ENCODE measurements around the gene CLEC4E.

Gene CLEC4E

DNA sequence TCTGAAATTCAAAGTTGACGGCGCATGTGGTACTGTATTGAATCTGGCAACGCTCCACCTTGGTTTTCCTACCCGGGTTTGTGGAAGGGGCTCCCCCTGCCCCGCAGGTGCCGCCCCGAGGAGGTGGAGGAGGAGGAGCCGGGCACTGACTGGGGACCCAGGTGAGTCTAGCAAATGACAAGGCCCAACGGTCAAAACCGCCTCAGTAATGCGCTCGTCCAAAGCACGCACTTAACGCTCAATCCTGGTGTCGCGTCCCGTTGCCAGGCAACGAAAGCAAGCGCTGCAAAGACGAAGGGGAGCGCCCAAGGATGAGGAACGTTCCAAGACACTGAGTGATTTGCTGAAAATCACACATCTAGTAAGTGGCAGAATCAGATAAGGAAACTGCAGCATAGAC, 24.0 kb upstream of the CLEC4E start:
- TF ChIP-seq, protein P1, sequence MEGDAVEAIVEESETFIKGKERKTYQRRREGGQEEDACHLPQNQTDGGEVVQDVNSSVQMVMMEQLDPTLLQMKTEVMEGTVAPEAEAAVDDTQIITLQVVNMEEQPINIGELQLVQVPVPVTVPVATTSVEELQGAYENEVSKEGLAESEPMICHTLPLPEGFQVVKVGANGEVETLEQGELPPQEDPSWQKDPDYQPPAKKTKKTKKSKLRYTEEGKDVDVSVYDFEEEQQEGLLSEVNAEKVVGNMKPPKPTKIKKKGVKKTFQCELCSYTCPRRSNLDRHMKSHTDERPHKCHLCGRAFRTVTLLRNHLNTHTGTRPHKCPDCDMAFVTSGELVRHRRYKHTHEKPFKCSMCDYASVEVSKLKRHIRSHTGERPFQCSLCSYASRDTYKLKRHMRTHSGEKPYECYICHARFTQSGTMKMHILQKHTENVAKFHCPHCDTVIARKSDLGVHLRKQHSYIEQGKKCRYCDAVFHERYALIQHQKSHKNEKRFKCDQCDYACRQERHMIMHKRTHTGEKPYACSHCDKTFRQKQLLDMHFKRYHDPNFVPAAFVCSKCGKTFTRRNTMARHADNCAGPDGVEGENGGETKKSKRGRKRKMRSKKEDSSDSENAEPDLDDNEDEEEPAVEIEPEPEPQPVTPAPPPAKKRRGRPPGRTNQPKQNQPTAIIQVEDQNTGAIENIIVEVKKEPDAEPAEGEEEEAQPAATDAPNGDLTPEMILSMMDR (conservative IDR thresholded peaks at IDR 0.05; ENCODE audit: low read depth, low read length): no peak
- DNase-seq (ENCODE audit: low read depth): no peak
- no peak overlapping the region for H3K4me3 ChIP-seq (ENCODE audit: low read depth, low read length)

GRCh38 chr12:8563356-8563755, 22.7 kb upstream of the CLEC4E start:
- DNase-seq (ENCODE audit: low read depth): no peak
- TF ChIP-seq, protein P1 (conservative IDR thresholded peaks at IDR 0.05; ENCODE audit: low read depth, low read length): no peak
- no peak overlapping the region for H3K4me3 ChIP-seq (ENCODE audit: low read depth, low read length)

DNA sequence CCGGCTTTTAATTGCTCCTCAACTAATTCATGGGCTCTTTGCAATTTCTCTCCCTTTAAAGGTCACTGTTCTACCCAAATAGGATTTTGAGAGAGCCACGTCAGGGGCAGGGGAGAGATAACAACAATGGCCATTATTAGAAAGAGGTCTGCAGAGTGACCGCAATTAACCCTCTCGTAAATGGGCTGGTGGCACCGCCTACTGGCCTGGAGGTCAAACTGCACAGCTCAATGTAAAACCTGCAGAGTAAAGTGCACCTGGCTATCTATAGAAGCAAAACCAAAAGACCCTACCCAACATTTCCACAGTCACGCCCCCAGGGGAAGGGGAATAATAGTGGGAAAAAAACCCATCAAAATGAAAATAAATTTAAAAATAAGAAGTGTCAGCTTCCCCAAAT, 21.6 kb upstream of the CLEC4E start:
- TF ChIP-seq, protein P1 (conservative IDR thresholded peaks at IDR 0.05; ENCODE audit: low read depth, low read length): no peak
- no peak for DNase-seq (ENCODE audit: low read depth)
- no peak overlapping the region for H3K4me3 ChIP-seq (ENCODE audit: low read depth, low read length)

DNA sequence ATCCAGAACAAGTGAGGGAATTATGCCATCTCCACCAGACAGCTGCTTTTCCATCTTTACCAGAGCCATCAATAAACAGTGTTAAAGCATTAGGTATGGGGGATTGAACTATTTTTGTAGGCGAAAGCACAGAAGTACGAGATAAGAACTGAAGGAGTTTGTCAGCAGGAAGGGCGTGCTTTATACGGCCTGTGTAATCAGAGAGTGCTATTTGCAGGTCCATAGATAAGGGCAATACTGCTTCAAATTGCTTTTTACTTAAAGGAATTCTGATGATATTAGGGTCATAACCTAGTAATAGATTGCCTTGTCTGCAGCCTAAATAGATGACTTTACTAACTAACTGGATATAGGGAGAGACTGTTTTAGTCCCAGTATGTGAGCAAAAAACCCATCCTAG, 20.3 kb upstream of the CLEC4E start:
- no peak overlapping the region for H3K4me3 ChIP-seq (ENCODE audit: low read depth, low read length)
- no peak for DNase-seq (ENCODE audit: low read depth)
- TF ChIP-seq, protein P1 (conservative IDR thresholded peaks at IDR 0.05; ENCODE audit: low read depth, low read length): no peak

DNA sequence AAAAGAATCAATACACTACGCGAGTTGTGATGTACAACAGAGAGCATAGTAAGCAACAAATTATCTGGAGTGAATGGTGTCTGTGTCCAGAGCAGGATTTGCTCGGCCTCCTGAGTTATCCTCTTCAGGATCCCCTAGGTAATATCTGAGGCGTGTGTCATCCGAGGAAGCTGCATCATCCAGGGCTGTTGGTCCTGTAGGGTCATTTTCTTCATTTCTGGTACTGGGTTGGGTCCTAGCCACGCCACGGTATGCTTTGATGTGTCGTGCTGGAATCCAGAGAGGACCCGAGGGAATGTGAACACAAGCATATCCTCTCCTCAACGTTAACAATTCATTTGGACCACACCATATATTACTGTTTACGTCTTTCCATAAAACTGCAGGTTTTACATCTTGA, 19.0 kb upstream of the CLEC4E start:
- H3K4me3 ChIP-seq (ENCODE audit: low read depth, low read length): no peak overlapping the region
- DNase-seq (ENCODE audit: low read depth): no peak
- TF ChIP-seq, protein P1 (conservative IDR thresholded peaks at IDR 0.05; ENCODE audit: low read depth, low read length): no peak

- no peak for DNase-seq (ENCODE audit: low read depth)
- H3K4me3 ChIP-seq (ENCODE audit: low read depth, low read length): no peak overlapping the region
Measured at GRCh38 chr12:8556531-8557097, 15.9 kb upstream of the CLEC4E start.

More at GRCh38 chr12:8556531-8557097, 15.9 kb upstream of the CLEC4E start:
- TF ChIP-seq, protein P1 (conservative IDR thresholded peaks at IDR 0.05; ENCODE audit: low read depth, low read length): no peak

Measured in choroid plexus epithelial cell (primary cell).